Measurements from ENCODE around the gene RFXAP.

RFXAP gene

GRCh38 chr13:36840718-36841250 lies 21.8 kb downstream of the RFXAP start:
- no peak for DNase-seq (ENCODE audit: low read depth in 2 of 2)
- TF ChIP-seq, protein P1, sequence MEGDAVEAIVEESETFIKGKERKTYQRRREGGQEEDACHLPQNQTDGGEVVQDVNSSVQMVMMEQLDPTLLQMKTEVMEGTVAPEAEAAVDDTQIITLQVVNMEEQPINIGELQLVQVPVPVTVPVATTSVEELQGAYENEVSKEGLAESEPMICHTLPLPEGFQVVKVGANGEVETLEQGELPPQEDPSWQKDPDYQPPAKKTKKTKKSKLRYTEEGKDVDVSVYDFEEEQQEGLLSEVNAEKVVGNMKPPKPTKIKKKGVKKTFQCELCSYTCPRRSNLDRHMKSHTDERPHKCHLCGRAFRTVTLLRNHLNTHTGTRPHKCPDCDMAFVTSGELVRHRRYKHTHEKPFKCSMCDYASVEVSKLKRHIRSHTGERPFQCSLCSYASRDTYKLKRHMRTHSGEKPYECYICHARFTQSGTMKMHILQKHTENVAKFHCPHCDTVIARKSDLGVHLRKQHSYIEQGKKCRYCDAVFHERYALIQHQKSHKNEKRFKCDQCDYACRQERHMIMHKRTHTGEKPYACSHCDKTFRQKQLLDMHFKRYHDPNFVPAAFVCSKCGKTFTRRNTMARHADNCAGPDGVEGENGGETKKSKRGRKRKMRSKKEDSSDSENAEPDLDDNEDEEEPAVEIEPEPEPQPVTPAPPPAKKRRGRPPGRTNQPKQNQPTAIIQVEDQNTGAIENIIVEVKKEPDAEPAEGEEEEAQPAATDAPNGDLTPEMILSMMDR (IDR thresholded peaks at IDR 0.05; ENCODE audit: low read depth, low read length) = no peak
- H3K4me3 ChIP-seq (replicated peaks in 1 of 2; ENCODE audit: low read depth in 2 of 2, low read length in 2 of 2) = no peak overlapping the region

DNA sequence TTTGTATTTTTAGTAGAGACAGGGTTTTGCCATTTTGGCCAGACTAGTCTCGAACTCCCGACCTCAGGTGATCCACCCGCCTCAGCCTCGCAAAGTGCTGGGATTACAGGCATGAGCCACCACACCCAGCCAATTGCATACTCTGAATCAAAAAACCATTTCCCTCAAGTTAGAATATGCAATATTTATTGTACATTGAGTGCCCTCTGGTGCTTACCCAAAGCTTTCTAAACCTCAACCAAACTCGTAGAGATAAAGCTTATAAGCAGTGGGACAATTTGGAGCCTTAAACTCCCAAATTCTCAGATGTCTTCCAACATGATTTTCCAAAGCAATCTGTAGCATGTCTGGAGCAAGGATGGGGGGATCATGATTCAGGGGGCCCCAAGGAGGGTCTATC lies 22.4 kb downstream of the RFXAP start:
- TF ChIP-seq, protein P1 (IDR thresholded peaks at IDR 0.05; ENCODE audit: low read depth, low read length) = no peak
- no peak overlapping the region for H3K4me3 ChIP-seq (replicated peaks in 1 of 2; ENCODE audit: low read depth in 2 of 2, low read length in 2 of 2)
- DNase-seq (ENCODE audit: low read depth in 2 of 2) = no peak

GRCh38 chr13:36847606-36848005 lies 28.6 kb downstream of the RFXAP start:
- no peak for DNase-seq (ENCODE audit: low read depth in 2 of 2)
- H3K4me3 ChIP-seq (replicated peaks in 1 of 2; ENCODE audit: low read depth in 2 of 2, low read length in 2 of 2) = no peak overlapping the region
- TF ChIP-seq, protein P1 (IDR thresholded peaks at IDR 0.05; ENCODE audit: low read depth, low read length) = no peak

DNA sequence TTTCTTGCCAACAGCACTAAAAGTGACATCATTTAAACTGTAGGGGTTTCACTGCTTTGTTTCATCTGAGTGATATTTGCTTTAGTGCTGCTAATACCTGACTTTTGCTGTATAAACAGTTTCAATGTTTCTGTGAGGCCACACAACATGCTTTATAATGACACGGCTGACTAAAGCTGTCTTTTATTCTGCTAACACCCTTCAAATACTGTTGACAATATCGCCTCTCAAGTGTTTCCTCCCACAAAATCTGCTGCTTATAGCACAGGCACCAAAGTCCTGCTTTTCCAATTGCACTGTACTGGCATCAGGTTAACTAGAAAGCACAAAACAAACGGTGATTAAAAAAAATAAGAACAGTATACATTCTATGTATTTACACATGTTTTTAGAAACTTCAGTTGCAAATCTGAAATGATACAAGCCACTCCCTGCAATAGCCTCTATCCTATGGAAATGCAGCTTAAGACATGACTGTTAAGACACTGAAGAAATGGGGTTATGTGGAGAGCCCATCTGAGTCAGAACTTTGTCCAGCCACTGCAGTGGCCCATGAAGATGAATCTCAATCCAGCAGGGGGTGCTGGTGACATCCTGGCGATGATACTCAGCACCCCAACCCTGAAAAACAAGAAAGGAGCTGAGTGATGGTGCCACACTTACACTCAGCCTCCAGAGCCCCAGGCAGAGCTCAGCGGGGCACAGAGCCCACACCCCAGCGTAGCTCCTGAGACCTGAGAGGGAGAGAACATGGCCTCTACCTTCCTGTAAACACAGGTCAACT lies 29.4 kb downstream of the RFXAP start:
- peak; percentile 11 to 30 for DNase-seq (ENCODE audit: low read depth in 2 of 2)
- no peak overlapping the region for H3K4me3 ChIP-seq (replicated peaks in 1 of 2; ENCODE audit: low read depth in 2 of 2, low read length in 2 of 2)
- TF ChIP-seq, protein P1 (IDR thresholded peaks at IDR 0.05; ENCODE audit: low read depth, low read length) = no peak

- H3K4me3 ChIP-seq (replicated peaks in 1 of 2; ENCODE audit: low read depth in 2 of 2, low read length in 2 of 2) = no peak overlapping the region
- TF ChIP-seq, protein P1 (IDR thresholded peaks at IDR 0.05; ENCODE audit: low read depth, low read length) = peak; percentile 21
- DNase-seq (ENCODE audit: low read depth in 2 of 2) = peak in 1 of 2 donors; percentile 15
Observed at GRCh38 chr13:36850790-36851438, 31.9 kb downstream of the RFXAP start.

DNA sequence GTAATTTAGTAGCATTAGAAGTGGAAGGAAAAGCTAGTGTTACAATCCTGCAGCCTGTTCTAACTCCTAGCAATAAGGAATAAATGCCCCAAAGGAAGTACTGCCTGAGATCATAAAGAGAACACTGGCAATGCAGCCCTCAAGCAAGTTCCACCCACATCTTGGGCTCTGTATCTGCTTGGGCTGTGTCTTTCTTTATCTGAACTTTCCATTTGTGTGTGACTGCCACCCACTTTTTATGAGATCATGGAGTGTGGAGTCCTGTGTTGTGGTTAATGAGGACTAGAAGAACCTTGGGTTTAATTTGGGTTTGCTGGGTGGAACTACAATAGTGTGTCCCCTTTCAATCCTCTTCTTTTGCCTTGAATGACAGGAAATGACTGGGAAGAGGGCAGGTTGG lies 38.2 kb downstream of the RFXAP start:
- DNase-seq (ENCODE audit: low read depth in 2 of 2) = no peak
- TF ChIP-seq, protein P1 (IDR thresholded peaks at IDR 0.05; ENCODE audit: low read depth, low read length) = no peak
- no peak overlapping the region for H3K4me3 ChIP-seq (replicated peaks in 1 of 2; ENCODE audit: low read depth in 2 of 2, low read length in 2 of 2)
